ENCODE results near the gene CARMIL1.

CARMIL1 gene

DNA sequence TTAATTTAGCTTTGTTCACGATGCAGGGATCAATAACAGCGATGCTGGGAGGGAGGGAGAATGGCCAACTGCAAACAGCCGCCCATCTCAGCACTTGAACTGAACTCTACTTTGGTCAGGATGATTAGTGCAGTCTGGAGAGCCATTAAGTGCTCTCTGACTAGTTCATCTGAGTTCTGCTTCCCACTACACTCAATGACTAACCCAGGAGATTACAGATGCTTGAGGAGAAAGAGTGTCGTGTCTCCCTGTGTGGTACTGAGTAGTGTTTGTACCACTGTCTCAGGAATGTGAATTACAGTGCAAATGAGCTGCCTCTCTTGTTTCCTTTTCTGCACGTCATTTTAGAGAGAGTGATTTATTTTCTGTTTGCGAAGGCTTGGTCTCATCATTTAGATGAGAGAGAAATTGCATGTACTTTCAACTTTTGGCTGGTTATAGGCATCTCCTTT, 23.5 kb downstream of the CARMIL1 start:
- H3K4me3 ChIP-seq (ENCODE audit: low read depth, low read length), result no peak overlapping the region
- TF ChIP-seq, protein P1, sequence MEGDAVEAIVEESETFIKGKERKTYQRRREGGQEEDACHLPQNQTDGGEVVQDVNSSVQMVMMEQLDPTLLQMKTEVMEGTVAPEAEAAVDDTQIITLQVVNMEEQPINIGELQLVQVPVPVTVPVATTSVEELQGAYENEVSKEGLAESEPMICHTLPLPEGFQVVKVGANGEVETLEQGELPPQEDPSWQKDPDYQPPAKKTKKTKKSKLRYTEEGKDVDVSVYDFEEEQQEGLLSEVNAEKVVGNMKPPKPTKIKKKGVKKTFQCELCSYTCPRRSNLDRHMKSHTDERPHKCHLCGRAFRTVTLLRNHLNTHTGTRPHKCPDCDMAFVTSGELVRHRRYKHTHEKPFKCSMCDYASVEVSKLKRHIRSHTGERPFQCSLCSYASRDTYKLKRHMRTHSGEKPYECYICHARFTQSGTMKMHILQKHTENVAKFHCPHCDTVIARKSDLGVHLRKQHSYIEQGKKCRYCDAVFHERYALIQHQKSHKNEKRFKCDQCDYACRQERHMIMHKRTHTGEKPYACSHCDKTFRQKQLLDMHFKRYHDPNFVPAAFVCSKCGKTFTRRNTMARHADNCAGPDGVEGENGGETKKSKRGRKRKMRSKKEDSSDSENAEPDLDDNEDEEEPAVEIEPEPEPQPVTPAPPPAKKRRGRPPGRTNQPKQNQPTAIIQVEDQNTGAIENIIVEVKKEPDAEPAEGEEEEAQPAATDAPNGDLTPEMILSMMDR (conservative IDR thresholded peaks at IDR 0.05; ENCODE audit: low read depth, low read length), result no peak
- peak; percentile 29 for DNase-seq (ENCODE audit: low read depth)

DNA sequence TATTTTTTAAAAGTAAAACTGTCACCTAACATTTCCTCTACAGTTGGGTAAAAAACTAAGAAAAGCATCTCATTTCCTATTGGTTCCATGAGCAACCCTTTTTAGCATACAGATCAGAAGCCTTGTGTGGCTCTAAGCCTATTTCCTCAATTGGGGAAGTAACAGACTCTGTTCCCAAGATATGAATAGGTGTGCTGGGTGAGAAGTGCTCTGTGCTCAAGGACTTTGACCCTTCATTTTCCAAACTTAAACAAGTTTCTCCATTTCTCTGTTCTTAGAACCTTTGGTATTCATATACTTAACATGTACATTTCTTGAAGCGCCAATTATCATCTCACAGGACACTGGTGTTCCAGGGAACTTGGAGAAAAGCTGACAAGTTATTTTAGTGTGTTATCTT, 24.1 kb downstream of the CARMIL1 start:
- no peak for DNase-seq (ENCODE audit: low read depth)
- TF ChIP-seq, protein P1 (conservative IDR thresholded peaks at IDR 0.05; ENCODE audit: low read depth, low read length), result no peak

DNA sequence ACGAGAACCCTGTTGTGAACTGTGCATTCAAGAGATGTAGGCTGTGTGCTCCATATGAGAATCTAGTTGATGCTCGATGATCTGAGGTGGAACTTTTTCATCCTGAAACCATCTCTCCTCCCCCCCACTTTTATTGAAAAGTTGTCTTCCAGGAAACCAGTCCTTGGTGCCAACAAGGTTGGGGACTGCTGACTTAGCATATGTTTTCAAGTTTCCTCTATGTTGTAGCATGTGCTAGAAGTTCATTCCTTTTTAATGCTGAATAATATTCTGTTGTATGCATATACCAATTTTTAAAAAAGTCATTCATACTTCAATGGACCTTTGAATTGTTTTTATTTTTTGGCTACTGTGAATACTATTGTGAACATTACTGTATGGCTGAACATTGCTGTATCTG, 27.2 kb downstream of the CARMIL1 start:
- no peak for DNase-seq (ENCODE audit: low read depth)

More for the DNA sequence above, 24.1 kb downstream of the CARMIL1 start:
- H3K4me3 ChIP-seq (ENCODE audit: low read depth, low read length), result no peak overlapping the region

DNA sequence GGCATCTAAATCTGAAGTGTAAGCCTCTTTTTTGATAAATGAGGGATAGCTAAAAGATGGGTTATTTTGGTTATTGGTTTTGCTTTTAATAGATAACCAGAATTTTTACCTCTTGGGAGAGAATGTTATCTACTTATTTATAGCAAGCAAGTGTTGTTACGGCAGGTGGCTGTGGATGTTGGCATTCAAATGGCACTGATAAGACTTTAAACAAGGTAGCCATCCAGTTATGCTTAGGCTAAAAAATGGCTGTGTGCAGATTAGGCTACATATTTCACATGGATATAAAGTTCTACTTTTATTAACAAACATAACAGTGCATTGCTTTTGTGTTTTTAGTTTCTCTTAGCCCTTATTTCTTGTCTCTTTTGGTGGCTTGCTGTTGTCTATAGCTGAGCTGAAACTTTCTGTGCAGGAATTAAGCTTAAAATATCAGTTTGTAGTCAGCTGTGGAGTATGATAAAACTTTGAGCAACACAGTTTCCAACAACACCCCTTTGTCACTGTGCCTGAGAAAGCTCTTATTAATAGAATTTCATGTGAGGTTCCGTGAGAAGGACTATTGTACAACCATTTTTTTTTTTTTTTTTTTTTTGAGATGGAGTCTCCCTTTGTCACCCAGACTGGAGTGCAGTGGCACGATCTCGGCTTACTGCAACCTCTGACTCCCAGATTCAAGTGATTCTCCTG, 28.8 kb downstream of the CARMIL1 start:
- H3K4me3 ChIP-seq (ENCODE audit: low read depth, low read length), result no peak overlapping the region
- no peak for DNase-seq (ENCODE audit: low read depth)
- TF ChIP-seq, protein P1 (conservative IDR thresholded peaks at IDR 0.05; ENCODE audit: low read depth, low read length), result no peak

More for the DNA sequence above, 27.2 kb downstream of the CARMIL1 start:
- no peak overlapping the region for H3K4me3 ChIP-seq (ENCODE audit: low read depth, low read length)
- TF ChIP-seq, protein P1 (conservative IDR thresholded peaks at IDR 0.05; ENCODE audit: low read depth, low read length), result no peak

DNA sequence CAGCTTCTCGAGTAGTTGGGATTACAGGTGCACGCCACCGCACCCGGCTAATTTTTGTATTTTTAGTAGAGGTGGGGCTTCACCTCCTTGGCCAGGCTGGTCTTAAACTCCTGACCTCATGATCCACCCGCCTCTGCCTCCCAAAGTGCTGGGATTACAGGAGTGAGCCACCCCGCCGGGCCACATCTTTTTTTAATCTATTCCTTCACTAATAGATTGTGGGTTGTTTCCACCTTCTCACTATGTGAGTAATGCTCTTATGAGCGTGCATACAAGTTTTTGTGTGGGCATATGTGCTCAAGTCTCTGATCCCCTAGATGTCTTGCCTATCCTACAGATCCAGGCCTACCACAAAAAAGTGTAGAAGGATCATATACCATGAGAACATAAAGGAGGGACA, 30.7 kb downstream of the CARMIL1 start:
- no peak for DNase-seq (ENCODE audit: low read depth)
- TF ChIP-seq, protein P1 (conservative IDR thresholded peaks at IDR 0.05; ENCODE audit: low read depth, low read length), result no peak

DNA sequence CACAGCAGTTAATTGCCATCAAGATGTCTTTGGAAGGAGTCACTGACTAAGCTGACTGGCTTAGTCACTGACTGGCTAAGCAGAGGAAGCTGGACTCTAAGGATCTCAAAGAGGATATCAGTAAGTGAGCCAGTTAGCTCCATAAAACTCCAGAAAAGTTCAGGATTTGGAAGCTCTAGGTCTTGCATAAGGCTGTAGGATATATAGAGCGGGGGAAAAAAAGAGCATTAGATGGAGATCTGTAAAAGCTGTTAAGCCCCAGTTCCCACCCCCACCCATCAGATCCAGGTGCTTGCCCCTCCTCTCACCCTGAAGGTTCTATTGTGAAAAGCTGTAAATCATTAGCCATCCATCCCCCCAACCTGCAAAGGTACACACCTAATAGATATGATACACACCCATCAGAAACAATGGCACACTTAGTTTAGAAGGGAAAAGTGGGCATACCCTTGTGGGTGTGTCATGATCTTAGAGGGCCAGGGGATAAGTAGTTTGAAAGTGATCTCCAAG, 32.2 kb downstream of the CARMIL1 start:
- TF ChIP-seq, protein P1 (conservative IDR thresholded peaks at IDR 0.05; ENCODE audit: low read depth, low read length), result no peak
- no peak for DNase-seq (ENCODE audit: low read depth)
- H3K4me3 ChIP-seq (ENCODE audit: low read depth, low read length), result no peak overlapping the region

More for the DNA sequence above, 30.7 kb downstream of the CARMIL1 start:
- no peak overlapping the region for H3K4me3 ChIP-seq (ENCODE audit: low read depth, low read length)

Data from choroid plexus epithelial cell (primary cell).